Thyroid gland (tissue), 4 donors: Measurements from ENCODE around the gene PTPA.

Experiments
- CTCF ChIP-seq, 6 experiments: fragments of 200-600 bp in 3 of 6; fragments of 450-650 bp in 3 of 6; sonication (generic) in 3 of 6; IDR thresholded peaks; one replicate each; pipeline ENCODE4 v1.5.1; 2016 to 2019; ENCODE audit warnings: antibody characterized with exemption in 6 of 6, mild to moderate bottlenecking in 2 of 6, inconsistent platforms in 1 of 6, moderate library complexity in 1 of 6
- POLR2A ChIP-seq, 2 donors: fragments of 450-650 bp; IDR thresholded peaks; one replicate each; pipeline ENCODE4 v1.6.1; 2017; ENCODE audit warnings: antibody characterized with exemption in 2 of 2, mild to moderate bottlenecking in 2 of 2, moderate library complexity in 1 of 2

- TF ChIP-seq CTCF (IDR thresholded peaks at IDR 0.05) (no peak), POLR2A (IDR thresholded peaks at IDR 0.05) (no peak)
Measured at GRCh38 chr9:129109537-129109903, 1.7 kb upstream of the PTPA start.
